GM21723 (cell line): Measurements from ENCODE around the gene RNU7-1.

ENCODE experiments used
- ATAC-seq: cut with Tn5 transposase; IDR thresholded peaks from one replicate; pipeline ENCODE4 v1.9.1; 2021; ENCODE audit warnings: mild to moderate bottlenecking, moderate library complexity; ENCODE audit not compliant: unreplicated experiment

RNU7-1 gene

DNA sequence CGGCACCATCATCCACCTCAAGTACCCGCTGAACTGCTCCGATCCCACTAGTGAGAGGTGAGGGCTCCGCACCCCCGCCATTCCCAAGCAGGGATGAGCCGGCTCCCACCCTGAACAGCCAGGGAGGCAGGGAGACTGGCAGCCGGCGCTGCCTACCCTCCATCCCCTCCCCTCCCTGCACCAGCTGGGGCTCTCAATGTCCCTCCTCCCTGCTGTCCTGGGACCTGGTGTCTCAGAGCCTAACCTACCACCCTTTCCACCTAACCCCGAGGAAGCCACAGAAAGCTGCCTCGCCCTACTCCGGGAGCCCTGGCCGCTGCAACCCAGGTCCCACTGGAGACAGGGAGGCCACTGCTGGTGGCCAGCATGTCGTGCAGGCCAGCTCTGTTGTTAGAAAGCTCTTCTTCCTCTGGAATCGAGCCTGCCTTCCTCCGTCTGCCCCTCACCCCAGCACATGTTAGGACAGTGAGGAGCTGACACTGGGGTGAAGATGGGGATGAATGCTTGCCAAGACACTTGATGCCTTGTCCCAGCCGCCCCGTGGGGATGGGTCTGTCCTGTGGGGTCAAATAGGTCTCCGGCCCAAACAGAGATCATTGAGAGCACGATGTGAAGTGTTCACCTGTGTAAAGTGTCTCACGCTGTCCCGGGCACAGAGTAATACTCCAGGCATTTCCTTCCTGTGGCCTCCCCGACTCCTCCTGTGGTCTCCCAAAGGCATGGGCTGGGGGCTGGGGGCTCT lies 8.7 kb downstream of the RNU7-1 start:
- ATAC-seq: no peak

DNA sequence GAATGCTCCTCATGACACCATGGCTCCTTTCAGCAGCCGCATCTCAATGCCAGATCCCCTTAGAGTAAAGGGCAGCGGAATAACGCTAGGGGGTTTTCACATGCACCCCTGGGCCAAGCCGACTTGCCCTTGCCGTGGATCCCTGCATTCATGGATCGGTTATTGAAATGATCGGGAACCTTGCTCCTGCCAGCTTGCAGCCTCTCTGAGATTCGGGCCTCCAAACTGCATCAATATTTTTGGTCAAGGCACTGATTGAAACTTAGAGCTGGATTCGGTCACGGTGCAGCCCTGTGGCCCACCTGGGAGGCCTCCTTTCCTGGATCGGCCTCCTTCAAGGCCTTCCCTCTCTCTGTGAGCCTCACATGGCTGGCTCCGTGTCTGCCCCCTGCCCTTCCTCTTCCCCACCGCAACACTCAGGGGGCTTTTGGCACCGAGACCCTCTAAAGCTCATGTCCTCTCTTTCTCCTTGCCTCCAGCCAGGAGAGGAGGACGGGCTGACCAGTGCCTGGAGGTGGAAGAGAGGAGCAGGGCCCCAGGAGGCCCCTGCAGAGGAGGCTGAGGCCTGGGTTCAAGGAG lies 9.3 kb downstream of the RNU7-1 start:
- peak; percentile 0 for ATAC-seq

DNA sequence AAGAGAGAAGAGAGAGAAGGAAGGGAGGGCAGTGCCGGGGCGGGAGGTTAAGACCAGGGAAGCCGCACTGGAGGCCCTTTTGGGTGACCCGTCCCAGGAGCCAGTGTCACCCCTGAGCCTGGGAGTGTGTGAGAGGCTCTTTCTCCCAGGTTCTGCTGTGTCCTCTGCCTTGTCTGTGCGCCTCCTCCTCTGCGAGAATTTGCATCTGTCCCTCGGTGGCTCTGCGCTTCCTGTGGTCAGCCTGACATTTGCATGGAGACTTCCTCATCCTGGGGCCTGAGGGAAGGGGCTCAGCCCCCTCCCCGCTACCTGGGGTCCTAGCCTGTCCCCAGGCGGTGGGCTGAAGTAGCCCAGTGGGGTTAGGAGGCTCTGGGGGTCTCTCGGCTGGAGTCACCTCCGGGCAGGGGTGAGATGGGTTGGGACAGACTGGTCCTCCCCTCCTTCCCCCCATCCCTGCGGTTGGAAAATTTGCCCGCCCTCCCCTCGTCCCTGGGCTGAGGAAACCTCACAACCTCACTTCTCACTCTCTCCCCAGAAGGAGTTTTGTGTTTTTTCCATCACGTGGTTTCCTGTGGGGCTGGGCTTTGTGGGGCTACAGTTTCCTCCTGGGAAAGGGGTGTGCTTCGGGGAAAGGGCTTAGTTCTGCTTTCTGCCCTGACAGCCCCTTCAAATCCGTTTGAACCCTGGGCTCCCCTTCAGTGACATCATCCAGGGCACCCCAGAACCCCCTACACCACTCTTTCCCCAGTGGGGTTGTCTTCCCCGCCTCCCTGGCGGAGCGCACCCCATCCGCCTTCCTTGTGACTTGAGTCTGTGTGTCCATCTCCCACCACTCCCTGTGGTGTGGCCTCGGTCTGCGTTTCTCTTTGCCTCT lies 10.1 kb downstream of the RNU7-1 start:
- ATAC-seq: peak; percentile 42

DNA sequence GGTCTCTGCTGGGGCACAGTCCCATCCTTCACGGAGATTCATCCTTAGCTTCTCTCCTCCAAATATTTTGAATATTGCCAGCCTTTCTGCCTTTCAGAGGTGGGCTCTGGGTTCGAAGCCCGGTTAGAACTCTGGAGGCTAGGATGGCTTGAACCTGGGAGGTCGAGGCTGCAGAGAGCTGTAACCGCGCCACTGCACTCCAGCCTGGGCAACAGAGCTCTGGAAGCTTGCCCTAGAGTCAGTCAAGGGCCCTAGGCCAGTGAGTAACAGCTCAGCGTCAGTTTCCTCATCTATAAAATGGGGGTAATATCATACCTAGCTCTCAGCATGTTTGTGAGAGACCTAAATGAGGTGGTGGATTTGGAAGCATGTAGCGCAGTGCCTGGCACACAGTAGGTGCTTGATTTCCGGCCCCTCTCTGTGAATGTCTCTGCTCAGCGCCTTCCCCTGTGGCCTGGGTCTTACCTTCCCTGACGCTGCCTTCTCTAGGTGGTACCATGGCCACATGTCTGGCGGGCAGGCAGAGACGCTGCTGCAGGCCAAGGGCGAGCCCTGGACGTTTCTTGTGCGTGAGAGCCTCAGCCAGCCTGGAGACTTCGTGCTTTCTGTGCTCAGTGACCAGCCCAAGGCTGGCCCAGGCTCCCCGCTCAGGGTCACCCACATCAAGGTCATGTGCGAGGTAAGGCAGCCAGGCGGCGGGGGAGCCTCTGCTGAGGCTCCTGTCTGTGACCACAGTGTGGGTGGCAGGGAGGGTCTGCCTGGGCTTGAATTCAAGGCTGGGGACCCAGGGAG lies 10.9 kb downstream of the RNU7-1 start:
- no peak for ATAC-seq

DNA sequence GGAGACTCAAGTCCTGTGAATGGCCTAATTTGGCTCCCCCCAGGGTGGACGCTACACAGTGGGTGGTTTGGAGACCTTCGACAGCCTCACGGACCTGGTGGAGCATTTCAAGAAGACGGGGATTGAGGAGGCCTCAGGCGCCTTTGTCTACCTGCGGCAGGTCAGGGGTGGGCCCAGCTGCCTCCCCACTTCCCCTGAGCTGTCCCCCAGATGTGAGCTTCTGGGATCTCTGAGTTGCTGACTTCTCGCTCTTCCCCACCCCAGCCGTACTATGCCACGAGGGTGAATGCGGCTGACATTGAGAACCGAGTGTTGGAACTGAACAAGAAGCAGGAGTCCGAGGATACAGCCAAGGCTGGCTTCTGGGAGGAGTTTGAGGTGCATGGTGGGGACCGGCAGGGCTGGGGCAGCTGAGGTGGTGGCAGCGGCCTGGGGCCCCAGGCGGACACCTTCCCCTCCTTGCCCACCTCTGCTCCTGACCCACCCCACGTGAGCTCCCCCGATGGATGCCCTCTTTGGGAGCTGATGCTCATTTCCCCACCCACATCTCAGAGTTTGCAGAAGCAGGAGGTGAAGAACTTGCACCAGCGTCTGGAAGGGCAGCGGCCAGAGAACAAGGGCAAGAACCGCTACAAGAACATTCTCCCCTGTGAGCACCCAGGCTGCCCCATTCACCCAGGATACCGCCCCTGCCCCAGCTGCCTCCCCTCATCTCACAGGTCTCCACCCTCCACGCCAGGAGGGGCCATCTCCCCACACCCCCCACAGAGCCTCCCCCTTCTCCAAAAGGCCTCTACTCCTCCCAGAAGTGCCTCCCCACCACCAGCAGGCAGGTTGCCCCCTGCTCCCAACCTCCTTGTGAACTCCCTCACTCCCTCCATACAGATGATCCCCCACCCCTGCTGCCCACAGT lies 11.7 kb downstream of the RNU7-1 start:
- no peak for ATAC-seq

DNA sequence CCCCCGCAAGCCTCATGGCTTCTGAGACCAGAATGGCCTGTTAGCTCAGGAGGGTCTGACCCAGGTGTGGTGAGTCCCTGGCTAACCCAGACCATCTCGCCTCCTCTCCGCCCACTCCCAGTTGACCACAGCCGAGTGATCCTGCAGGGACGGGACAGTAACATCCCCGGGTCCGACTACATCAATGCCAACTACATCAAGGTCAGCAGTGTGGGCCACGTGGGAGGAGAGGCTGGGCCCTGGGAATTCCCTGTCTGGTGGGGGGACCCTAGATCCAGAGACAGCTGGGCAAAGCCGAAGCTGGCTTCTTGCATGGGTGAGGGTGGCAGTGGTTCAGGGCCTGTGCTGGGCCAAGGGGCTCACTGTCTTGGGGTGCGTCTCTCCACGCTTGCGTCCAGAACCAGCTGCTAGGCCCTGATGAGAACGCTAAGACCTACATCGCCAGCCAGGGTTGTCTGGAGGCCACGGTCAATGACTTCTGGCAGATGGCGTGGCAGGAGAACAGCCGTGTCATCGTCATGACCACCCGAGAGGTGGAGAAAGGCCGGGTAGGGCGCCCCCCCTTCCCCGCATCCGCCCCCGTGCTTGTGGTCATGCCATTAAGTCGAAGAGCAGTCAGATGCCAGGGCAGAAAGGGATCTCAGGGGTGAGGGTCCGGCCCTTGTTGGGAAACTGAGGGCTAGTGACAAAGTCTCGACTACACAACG lies 12.6 kb downstream of the RNU7-1 start:
- no peak for ATAC-seq

DNA sequence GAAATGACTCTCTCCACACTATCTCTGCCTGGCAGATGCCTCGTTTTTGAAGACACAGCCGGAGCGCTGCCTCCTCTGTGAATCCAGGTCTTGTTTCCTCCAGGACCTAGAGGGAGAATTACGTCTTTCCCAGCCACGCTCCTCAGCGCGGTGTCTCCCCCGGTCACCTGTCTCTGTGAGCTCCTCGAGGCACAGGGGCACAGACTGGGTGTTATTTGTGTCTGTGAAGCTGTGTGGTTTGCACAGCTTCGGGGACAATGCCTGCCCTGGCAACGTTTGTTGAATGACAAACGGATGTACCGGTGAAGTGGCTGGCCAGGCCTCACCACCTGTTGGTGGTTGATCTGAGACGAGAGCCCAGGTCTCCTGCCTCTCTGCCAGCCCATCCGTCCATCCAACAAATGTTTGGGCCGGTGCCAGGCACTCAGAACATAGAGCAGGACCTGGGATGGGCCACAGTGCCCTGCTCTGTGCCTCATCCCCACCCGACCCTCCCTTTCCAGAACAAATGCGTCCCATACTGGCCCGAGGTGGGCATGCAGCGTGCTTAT lies 13.6 kb downstream of the RNU7-1 start:
- ATAC-seq: no peak

DNA sequence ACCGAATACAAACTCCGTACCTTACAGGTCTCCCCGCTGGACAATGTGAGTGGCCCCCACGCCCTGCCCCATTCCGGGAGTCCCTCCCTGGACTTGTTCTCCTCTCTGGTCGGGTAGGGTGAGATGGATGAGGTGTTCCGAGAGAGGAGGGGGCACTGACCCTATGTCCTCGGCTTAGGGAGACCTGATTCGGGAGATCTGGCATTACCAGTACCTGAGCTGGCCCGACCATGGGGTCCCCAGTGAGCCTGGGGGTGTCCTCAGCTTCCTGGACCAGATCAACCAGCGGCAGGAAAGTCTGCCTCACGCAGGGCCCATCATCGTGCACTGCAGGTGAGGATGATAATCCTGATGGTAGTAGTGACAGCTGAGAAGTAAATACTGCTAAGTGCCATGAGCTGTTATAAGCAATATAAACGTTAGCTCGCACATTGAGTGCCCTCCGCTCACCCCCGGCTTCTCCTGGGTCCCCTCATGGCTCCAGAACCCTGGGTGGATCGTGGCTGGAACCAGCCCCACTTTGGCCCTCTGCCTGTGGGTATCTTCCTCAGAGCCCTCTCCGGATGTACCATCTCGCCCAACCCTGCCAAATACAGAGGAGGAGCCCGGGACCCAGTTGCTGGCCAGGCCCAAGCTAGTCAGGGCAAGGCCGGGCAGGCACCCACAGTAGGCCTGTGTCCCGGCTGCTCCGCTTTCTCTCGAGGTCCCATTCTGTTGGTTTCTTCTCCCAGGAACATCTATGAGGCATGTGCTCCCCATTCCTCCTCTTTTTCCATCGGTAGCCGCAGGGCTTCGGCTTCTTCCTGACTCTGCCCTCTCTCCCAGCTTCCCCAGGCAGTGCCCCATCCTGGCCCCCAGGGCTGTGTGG lies 14.4 kb downstream of the RNU7-1 start:
- no peak for ATAC-seq

DNA sequence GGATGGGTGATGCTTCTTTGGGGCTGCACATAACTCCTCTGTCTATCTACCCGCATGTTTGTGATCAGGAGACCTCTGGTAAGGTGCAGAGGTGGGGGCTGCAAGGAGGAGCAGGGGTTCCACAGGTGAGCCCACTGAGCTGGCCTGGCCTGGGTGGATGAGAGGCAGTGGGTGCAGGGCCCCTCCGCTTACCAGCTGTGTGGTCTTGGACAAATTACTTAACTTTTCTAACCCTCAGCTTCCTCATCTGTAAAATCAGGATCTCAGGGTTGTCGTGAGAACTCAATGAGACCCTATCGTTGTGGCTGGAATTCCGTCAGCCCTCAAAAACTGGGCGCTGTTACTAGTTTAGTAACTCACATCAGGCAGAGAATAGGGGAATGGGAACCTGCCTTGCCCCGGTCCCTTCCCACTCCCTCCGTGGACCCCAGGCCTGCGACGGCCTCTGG lies 15.0 kb downstream of the RNU7-1 start:
- no peak for ATAC-seq

DNA sequence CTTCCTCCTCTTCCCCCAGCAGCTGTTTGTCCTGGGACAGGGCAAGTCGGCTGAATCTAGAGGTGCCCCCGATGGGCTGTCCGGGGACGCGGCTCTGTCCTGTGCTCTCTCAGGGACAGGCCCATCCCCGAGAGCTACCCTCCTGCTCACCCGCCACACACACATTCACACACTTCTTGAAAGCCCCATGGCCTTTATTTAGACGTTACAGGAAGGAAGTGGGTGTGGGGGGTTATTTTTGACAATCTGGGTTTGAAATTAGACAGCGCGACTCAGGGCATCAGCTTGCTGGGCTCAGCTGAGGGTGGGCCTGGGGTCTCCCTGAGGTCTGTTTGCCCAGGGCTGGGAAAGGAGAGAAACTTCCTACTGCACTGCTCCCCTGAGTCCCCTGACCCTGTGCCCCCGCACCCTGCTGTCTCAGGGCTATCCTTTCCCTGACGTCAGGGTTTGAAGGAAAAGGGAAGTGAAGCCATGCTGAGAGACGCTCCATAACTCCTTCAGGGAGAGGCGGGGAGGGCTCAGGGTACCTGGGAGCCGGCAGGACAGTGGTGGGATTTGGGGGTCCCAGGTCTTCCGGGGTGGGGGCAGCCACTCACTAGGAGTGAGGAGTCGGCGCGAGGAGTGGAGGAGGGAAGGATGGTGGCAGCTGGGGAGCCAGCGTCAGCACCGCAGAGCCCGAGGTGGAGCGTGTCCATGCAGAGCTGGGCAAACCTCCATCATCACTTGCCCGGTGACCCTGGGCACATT lies 15.6 kb downstream of the RNU7-1 start:
- peak; percentile 45 for ATAC-seq

DNA sequence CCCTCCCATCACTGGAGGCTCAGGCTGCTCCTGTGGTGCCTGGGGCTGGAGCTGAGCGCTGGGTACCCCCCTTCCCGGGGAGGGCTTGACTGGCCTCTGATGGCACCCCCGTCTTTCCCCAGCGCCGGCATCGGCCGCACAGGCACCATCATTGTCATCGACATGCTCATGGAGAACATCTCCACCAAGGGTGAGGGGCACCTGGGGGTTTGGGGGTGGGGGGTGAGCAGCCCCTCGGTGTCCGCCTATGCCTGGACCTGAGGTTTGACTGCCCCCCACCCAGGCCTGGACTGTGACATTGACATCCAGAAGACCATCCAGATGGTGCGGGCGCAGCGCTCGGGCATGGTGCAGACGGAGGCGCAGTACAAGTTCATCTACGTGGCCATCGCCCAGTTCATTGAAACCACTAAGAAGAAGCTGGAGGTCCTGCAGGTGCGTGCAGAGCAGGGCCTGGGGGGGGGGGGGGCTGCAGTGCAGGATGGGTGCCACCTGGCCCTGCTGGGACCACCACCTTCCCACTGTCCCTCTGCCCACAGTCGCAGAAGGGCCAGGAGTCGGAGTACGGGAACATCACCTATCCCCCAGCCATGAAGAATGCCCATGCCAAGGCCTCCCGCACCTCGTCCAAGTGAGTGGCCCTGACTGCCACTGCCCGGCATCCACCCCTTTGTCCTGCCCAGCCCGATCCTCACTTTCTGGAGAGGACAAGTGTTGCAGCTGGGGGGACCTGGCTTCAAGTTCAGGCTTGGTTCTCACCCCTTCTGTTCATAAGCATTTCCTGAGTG lies 16.4 kb downstream of the RNU7-1 start:
- no peak for ATAC-seq

DNA sequence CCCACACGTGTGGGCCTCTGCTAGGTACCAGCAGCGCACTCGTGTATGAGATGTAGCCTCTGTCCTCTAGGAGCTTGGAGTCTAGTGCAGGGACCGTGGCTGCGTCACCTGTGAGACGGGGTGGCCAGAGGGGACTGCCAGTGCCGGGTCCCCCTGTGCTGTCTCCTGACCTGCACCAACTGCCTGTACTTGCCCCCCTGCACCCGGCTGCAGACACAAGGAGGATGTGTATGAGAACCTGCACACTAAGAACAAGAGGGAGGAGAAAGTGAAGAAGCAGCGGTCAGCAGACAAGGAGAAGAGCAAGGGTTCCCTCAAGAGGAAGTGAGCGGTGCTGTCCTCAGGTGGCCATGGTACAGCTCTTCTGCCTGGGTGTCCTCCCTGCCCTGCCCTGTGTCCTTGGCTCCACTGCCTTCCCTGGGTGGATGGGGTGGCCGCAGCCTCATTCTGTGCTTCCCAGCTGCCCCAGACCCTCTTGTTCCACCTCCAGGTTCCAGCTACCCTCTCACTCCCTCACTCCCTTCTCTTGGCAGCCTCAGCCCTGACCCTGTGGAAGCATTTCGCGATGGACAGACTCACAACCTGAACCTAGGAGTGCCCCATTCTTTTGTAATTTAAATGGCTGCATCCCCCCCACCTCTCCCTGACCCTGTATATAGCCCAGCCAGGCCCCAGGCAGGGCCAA lies 17.1 kb downstream of the RNU7-1 start:
- peak; percentile 30 for ATAC-seq

DNA sequence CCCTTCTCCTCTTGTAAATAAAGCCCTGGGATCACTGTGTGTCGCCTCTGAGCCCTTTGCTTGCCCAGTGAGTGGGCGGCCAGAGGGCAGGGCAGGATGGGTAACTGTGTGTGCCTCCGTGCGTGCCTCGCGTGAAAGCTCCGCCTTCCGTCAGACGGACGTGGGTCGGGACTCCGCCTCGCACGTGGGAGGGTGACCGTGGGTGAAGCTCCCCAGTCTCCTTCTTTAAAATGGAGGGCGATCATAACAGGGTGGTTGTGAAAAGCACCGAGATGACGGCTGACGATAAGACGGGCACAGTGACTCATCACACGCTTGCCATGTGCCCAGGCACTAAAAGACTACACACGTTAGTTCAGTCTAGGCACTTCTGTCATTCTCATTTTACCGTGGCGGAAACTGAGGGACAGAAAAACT lies 17.7 kb downstream of the RNU7-1 start:
- no peak for ATAC-seq

DNA sequence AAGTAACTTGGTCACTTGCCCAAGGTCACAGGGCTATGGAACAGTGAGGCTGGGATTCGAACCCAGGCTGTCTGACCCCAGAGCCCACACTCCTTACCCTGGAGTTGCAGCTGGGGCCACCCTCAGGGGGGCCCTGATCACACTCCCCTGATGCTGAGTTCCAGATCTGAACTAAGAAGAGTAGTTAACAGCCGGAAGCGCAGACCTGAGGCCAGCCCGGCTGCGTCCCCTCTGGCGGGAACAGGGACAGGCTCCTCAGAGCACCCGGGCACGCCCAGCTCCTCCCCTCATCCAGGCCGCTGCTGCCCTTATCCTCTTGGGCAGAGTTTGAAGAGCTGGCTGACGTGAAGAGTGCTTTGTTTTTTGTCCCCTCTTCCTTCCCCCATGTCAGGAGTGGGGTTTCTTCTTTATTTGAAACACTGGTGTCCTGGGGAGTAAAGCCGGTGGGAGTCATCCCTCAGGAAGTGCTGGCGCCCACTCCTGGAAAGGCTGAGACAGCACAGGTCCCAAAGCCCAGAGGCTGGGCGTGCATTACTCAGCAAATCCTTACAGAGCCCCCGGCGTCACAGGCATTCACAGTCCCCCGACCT lies 18.2 kb downstream of the RNU7-1 start:
- no peak for ATAC-seq

DNA sequence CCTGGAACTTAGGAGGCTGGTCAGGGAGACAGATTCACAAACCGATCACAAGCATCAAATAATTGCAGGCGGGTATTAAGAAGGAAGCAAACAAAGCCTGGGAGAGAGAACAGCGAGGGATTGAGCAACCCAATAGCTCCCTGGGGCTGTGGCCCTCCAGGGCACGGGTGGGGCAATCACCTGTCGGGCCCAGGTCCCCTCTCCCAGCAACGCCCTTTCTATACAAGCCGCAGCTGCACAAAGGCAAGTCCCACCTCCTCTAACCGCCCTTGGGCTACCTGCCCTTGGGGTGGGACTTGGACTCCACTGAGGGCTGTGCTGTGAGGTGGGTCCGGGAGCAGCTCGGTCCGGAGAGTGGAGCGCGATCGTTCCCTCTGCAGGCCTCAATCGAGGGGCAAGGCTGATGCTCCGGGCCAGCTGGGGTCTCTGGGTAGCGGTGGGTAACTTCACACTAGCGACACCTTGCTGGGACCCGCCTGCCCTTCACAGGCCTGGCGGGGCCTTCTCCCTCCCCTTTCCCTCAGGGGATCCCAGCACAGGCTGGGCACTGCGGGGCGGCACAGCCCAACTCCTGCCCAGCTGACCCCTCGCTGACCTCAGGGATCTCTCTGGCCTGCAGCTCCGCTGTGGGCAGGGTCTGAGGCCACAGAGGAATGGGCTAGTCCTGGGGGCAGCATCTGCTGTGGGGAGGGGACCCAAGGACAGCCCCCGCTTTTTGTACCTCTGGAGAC lies 18.8 kb downstream of the RNU7-1 start:
- ATAC-seq: no peak
